Lung (tissue), 12 donors: Measurements from ENCODE around the gene RNF13. TPM values are rescaled to one million over a fixed set of nuclear protein-coding genes. Genes with fewer than 3 reads are reported as not detected.

Experiments used
- ATAC-seq: fragments of 200-7000 bp; cut with Tn5 transposase; one replicate; pipeline ENCODE4 v1.9.1; 2020; ENCODE audit warnings: moderate number of reproducible peaks; ENCODE audit not compliant: insufficient read depth, low FRiP score
- DNase-seq, 3 donors: peaks; one replicate each; pipeline ENCODE4 v3.0.0-alpha.2; 2013 to 2017
- H3K27ac ChIP-seq, 2 donors: one replicate each; pipeline ENCODE4 v1.5.1; 2013; ENCODE audit warnings: mild to moderate bottlenecking in 2 of 2, moderate library complexity in 2 of 2, control low read depth in 1 of 2, inconsistent platforms in 1 of 2, low read depth in 1 of 2, low read length in 1 of 2
- H3K27me3 ChIP-seq, 3 donors: one replicate each; pipeline ENCODE4 v1.5.1; 2013; ENCODE audit warnings: low read length in 2 of 3; ENCODE audit not compliant: control insufficient read depth in 3 of 3, insufficient read depth in 3 of 3
- H3K36me3 ChIP-seq, 4 donors: one replicate each; pipeline ENCODE4 v1.5.1; 2013; ENCODE audit warnings: low read length in 4 of 4, mild to moderate bottlenecking in 1 of 4, moderate library complexity in 1 of 4; ENCODE audit not compliant: control insufficient read depth in 4 of 4, insufficient read depth in 4 of 4
- H3K4me1 ChIP-seq, 5 donors: one replicate each; pipeline ENCODE4 v1.5.1; 2013; ENCODE audit warnings: low read length in 5 of 5, mild to moderate bottlenecking in 2 of 5, moderate library complexity in 1 of 5; ENCODE audit not compliant: control insufficient read depth in 5 of 5, insufficient read depth in 5 of 5
- H3K4me3 ChIP-seq: one replicate; pipeline ENCODE4 v1.5.1; 2013; ENCODE audit warnings: mild to moderate bottlenecking, control low read depth, moderate library complexity
- H3K9ac ChIP-seq, 2 donors: one replicate each; pipeline ENCODE4 v1.5.1; 2013; ENCODE audit warnings: low read length in 2 of 2, control low read depth in 1 of 2; ENCODE audit not compliant: insufficient read depth in 1 of 2
- H3K9me3 ChIP-seq, 4 donors: one replicate each; pipeline ENCODE4 v1.5.1; 2013; ENCODE audit warnings: low read length in 3 of 4, mild to moderate bottlenecking in 1 of 4, moderate library complexity in 1 of 4; ENCODE audit not compliant: control insufficient read depth in 4 of 4, insufficient read depth in 3 of 4
- CTCF ChIP-seq: IDR thresholded peaks from 2 replicates; pipeline ENCODE4 v1.5.1; 2012; ENCODE audit warnings: mild to moderate bottlenecking; ENCODE audit errors: control extremely low read depth, extremely low read depth
- WGBS, 2 donors: extraction: QIAGEN DNeasy Blood & Tissue Kit; methylation state at CpG; one replicate each; pipeline ENCODE4 v1.1.7; 2013; 5-methylcytosine and 5-hydroxymethylcytosine counted together
- polyA plus RNA-seq, 2 donors: library from polyadenylated mRNA; stranded (reverse); fragments of 200-250 nt; gene quantifications; one replicate each; pipeline ENCODE4 v1.2.1, GENCODE V29; 2013
- total RNA-seq, 2 donors: library from RNA; depleted of rRNA in 1 of 2; stranded (reverse); fragments of >200 nt in 1 of 2; gene quantifications; one replicate each; pipeline ENCODE4 v1.2.1, GENCODE V29; 2014 to 2021
- donor health status: control.
- donor health status: control.
- donor health status: Bipolar disorder and iron deficiency.
- donor health status: healthy.
- donor health status: DM: yes; HTN: yes; CAD: no.

The RNF13 gene
- total and polyA plus RNA-seq, 4 donors, result 56.2 to 170 (median 96.7) TPM

DNA sequence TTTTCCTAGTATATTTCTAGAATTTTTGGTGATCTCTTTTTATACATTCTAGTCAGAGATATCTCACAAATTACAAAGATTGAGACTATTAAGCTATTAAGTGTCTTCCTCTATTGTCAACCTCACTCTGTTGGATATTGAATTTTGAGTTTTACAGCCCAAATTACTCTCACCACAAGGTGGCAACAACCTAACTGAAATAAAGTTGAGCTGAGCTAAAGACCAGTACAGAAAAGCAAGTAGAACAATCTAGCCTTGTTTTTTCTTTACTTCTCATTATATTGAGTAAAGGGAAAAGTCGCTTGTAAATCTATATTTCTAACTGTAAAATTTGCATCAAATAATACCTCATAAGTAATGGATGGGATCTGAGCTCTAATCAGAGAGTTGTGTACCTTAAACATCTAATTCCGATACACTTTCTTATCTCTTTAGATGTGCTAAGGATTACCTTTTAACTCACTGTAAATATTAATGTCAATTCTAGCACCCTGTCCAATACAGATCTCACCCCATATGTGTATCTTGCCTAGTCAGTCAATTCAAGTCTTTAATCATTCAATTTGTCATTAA, 47.2 kb upstream of the RNF13 start:
- Histone ChIP-seq H3K36me3 (no peaks in the 10 kb centered on the region), H3K4me3 (no peak overlapping the region), H3K4me1 (no peaks in the 10 kb centered on the region), H3K9me3 (no peaks in the 10 kb centered on the region), H3K27ac (no peak overlapping the region), H3K27me3 (peaks cover 0 to 17% (median 11%) of the 10 kb centered on the region in 3 donors), H3K9ac (no peak overlapping the region)
- WGBS, 2 donors, result 71 to 73% methylated on average over 2 of the region's 2 CpGs
- peak; percentile 38 for TF ChIP-seq CTCF
- ATAC-seq, result no peak
- DNase-seq, result peak in 2 of 3 donors; percentile 58 to 64

DNA sequence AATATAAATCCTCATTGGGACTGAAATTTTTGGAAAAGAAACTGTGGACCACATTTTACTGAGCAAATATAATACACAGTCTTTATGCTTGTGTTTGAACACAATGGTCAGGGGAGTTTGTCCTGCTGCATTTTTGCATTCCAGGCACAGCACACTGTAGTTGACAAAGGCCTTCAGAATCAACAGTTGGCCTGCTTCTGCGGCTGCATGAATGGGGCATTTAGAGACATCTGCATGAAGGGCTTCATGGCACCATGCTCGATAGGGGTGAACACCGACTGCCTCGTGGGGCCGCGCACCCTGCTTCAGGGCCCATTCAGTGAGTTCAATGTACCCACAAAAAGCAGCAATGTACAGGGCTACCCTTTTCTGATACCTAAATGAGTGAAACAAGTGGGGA, 45.3 kb upstream of the RNF13 start:
- no peaks in the 10 kb centered on the region for H3K9me3 ChIP-seq
- TF ChIP-seq CTCF, result no peak
- 91 to 96% methylated on average over 6 of the region's 6 CpGs for WGBS, 2 donors
- no peak overlapping the region for H3K9ac ChIP-seq
- no peak overlapping the region for H3K27ac ChIP-seq
- ATAC-seq, result no peak
- H3K4me1 ChIP-seq, result no peaks in the 10 kb centered on the region
- no peaks in the 10 kb centered on the region for H3K36me3 ChIP-seq
- no peak for DNase-seq
- no peak overlapping the region for H3K4me3 ChIP-seq
- H3K27me3 ChIP-seq, result peaks cover 0 to 12% (median 11%) of the 10 kb centered on the region in 3 donors

DNA sequence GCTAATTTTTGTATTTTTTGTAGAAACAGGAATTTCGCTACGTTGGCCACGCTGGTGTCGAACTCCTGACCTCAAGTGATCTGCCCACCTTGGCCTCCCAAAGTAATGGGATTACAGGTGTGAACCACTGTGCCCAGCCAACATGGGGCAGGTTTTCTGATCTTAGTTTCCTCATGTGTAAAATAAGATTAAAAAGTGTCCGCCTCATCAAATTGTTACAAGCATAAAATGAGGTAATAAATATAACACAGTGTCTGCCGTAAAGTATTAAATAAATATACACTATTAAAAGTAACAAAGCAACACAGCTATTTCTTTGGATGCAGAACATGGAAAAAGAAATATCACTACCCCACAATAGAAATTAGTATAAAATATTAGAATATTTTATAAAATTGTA, 44.3 kb upstream of the RNF13 start:
- no peaks in the 10 kb centered on the region for H3K36me3 ChIP-seq
- ATAC-seq (no peak), DNase-seq (no peak)
- no peaks in the 10 kb centered on the region for H3K9me3 ChIP-seq
- peaks cover 0 to 11% (median 8%) of the 10 kb centered on the region in 3 donors for H3K27me3 ChIP-seq
- no peak overlapping the region for H3K9ac ChIP-seq
- H3K4me1 ChIP-seq, result no peaks in the 10 kb centered on the region
- H3K27ac ChIP-seq, result no peak overlapping the region
- WGBS, 2 donors, result 93 to 95% methylated on average over 6 of the region's 6 CpGs
- TF ChIP-seq CTCF, result no peak
- H3K4me3 ChIP-seq, result no peak overlapping the region

DNA sequence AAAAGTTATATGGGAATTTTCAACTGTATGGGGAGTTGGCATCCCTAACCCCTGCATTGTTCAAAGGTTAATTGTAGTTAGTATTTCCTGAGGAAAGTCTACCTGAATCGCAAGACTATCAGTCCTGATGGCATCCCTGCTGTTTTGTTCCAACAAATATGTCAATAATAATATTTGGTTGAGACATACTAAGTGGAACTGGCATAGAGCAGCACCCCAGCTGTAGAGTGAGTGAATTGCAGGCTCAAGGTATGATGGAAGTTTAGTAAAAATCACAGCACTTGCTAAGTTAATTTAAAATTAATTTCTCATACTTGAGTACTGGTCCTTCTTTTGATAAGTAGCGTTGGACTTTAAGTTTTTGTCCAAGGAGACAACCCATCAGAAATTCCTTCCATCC, 42.8 kb upstream of the RNF13 start:
- Histone ChIP-seq H3K9me3 (no peaks in the 10 kb centered on the region), H3K27ac (no peak overlapping the region), H3K4me3 (no peak overlapping the region), H3K36me3 (no peaks in the 10 kb centered on the region), H3K9ac (no peak overlapping the region), H3K27me3 (peaks cover 0 to 2% (median 0%) of the 10 kb centered on the region in 3 donors), H3K4me1 (no peaks in the 10 kb centered on the region)
- TF ChIP-seq CTCF, result no peak
- ATAC-seq, result no peak
- no peak for DNase-seq
- 87 to 90% methylated on average over 2 of the region's 2 CpGs for WGBS, 2 donors
